OCI-LY1 (cell line): ENCODE measurements around the gene CYREN.

Source experiments
- H2AFZ ChIP-seq: fragments of 200-600 bp; sonication (generic), shearing (Covaris generic); 2 replicates; pipeline ENCODE4 v1.6.0; 2014; ENCODE audit warnings: antibody characterized with exemption, mild to moderate bottlenecking, low read length
- H3F3A ChIP-seq: fragments of 200-600 bp; sonication (generic), shearing (Covaris generic); 2 replicates; pipeline ENCODE4 v1.6.0; 2014; ENCODE audit warnings: mild to moderate bottlenecking, antibody characterized with exemption, low read length, moderate library complexity; ENCODE audit not compliant: insufficient read depth
- H3K27ac ChIP-seq: fragments of 200-600 bp; sonication (generic); 2 replicates; pipeline ENCODE4 v1.5.1; 2014; ENCODE audit warnings: low read length, mixed run types, mild to moderate bottlenecking, low read depth; ENCODE audit not compliant: poor library complexity, severe bottlenecking
- H3K27me3 ChIP-seq: fragments of 200-600 bp; sonication (generic); 2 replicates; pipeline ENCODE4 v1.6.0; 2014; ENCODE audit warnings: antibody characterized with exemption, mild to moderate bottlenecking, low read length, moderate library complexity; ENCODE audit not compliant: insufficient read depth
- H3K36me3 ChIP-seq: fragments of 200-600 bp; sonication (generic); 2 replicates; pipeline ENCODE4 v1.6.1; 2014; ENCODE audit warnings: mild to moderate bottlenecking, antibody characterized with exemption, low read length, moderate library complexity, mixed read lengths; ENCODE audit not compliant: insufficient read depth
- H3K4me1 ChIP-seq: fragments of 200-600 bp; sonication (generic); 2 replicates; pipeline ENCODE4 v1.5.1; 2014; ENCODE audit warnings: mild to moderate bottlenecking, low read length, moderate library complexity; ENCODE audit not compliant: insufficient read depth, severe bottlenecking
- H3K4me2 ChIP-seq: fragments of 200-600 bp; sonication (generic), shearing (Covaris generic); 2 replicates; pipeline ENCODE4 v1.6.1; 2014; ENCODE audit warnings: low read length
- H3K4me3 ChIP-seq: fragments of 200-600 bp; sonication (generic); 2 replicates; pipeline ENCODE4 v1.5.1; 2014; ENCODE audit warnings: low read length, low read depth, mild to moderate bottlenecking, mixed read lengths; ENCODE audit not compliant: poor library complexity, severe bottlenecking
- H3K79me2 ChIP-seq: fragments of 200-600 bp; shearing (Covaris generic); 2 replicates; pipeline ENCODE4 v1.6.1; 2016; ENCODE audit warnings: mixed run types, low read length, mixed read lengths; ENCODE audit not compliant: insufficient read depth
- H3K9ac ChIP-seq: fragments of 200-600 bp; sonication (generic), shearing (Covaris generic); 2 replicates; pipeline ENCODE4 v1.6.1; 2014; ENCODE audit warnings: mild to moderate bottlenecking, low read length, mixed read lengths
- H3K9me2 ChIP-seq: fragments of 200-600 bp; sonication (generic), shearing (Covaris generic); 2 replicates; pipeline ENCODE4 v1.6.1; 2014; ENCODE audit warnings: low read depth, mild to moderate bottlenecking, low read length, mixed read lengths
- H3K9me3 ChIP-seq: fragments of 200-600 bp; shearing (Covaris generic); 2 replicates; pipeline ENCODE4 v1.6.1; 2014; ENCODE audit warnings: low read length, mixed read lengths
- H4K20me1 ChIP-seq: fragments of 200-600 bp; sonication (generic), shearing (Covaris generic); 2 replicates; pipeline ENCODE4 v1.6.0; 2016; ENCODE audit warnings: mild to moderate bottlenecking, low read length; ENCODE audit not compliant: insufficient read depth
- EZH2 ChIP-seq: fragments of 200-600 bp; sonication (generic), shearing (Covaris generic); IDR thresholded peaks from 2 replicates; pipeline ENCODE4 v1.8.0; 2017; ENCODE audit warnings: borderline replicate concordance, mixed run types, mild to moderate bottlenecking, antibody characterized with exemption, low read length, moderate library complexity, mixed read lengths
- TF ChIP-seq, protein P1 (sequence below): fragments of 200-600 bp; sonication (generic), shearing (Covaris generic); IDR thresholded peaks from 2 replicates; pipeline ENCODE4 v1.5.1; 2017; ENCODE audit warnings: mild to moderate bottlenecking, antibody characterized with exemption, low read length, moderate library complexity, mixed read lengths

CYREN gene

DNA sequence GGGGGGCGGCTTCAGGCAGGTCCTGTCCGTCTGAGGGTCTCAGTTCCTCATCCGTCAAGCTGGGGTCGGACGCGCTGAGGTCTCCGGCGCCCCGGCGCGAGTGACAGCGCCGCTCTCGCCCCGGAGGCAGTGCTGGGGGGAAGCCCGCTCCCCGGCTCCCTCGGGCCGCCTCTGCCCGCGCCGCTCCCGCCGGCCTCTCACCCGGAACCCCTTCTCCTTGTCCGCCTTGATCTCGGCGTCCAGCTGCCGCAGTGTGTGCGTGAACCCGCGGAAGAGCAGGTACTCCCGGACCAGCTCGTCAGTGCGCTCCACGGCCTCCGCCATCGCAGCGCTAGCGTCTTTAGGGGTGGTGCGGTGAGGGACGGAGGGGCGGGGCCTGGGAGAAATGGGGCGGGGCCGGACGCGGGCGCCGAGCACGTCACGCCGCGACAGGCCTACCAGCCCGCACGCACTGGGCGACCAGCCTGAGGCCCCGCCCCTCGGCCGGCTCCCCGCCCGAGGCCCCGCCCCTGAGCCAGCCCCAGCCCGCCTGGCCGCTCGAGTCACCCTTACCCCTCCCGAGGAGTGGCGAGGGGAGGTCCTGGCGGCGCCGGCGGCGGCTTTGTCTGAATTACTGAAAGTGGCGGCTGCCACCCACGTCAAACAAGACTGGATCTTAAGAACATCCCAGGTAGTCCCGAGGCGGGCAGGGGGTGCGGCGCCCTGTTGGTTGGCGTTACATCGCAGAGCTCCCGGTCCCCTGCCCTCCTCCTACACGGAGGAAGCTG, 40.9 kb upstream of the CYREN start, which contains the start of gene WDR91:
WDR91 (minus strand) TSS at position 348 of the 767 bp plus-strand sequence; CDS start at position 324, 24 bp downstream.
- H4K20me1 ChIP-seq: no peaks in the 10 kb centered on the region

DNA sequence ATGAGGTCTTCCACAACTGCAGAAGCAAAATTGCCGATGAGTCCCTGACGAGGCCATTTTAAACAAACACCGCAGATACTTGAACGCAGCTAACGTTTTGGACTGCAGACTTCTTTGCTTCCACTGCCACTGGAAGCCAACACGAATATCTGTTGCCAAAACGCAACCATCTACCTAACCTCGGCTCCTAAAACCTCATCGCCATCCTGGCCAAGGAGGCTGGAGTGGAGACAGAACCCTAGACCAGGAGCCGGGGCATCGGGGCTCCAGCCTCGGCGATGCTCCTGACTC, 40.3 kb upstream of the CYREN start:
- peaks cover 14% of the 10 kb centered on the region; the same call in 1 of the 2 replicates for H3K36me3 ChIP-seq
- H3K79me2 ChIP-seq: no peaks in the 10 kb centered on the region
- H4K20me1 ChIP-seq: no peaks in the 10 kb centered on the region
- no peaks in the 10 kb centered on the region for H3F3A ChIP-seq
- peak overlapping the region; percentile 87 for H3K4me2 ChIP-seq
- peak overlapping the region; percentile 72 for H3K9ac ChIP-seq
- no peaks in the 10 kb centered on the region for H3K9me3 ChIP-seq
- H3K9me2 ChIP-seq: no peaks in the 10 kb centered on the region
- H3K4me3 ChIP-seq: peak overlapping the region; percentile 77
- H2AFZ ChIP-seq: no peak overlapping the region
- no peaks in the 10 kb centered on the region for H3K27me3 ChIP-seq
- peak overlapping the region; percentile 6 for H3K27ac ChIP-seq
- peaks cover 54% of the 10 kb centered on the region for H3K4me1 ChIP-seq
- TF ChIP-seq EZH2: no peak
- TF ChIP-seq, protein P1, sequence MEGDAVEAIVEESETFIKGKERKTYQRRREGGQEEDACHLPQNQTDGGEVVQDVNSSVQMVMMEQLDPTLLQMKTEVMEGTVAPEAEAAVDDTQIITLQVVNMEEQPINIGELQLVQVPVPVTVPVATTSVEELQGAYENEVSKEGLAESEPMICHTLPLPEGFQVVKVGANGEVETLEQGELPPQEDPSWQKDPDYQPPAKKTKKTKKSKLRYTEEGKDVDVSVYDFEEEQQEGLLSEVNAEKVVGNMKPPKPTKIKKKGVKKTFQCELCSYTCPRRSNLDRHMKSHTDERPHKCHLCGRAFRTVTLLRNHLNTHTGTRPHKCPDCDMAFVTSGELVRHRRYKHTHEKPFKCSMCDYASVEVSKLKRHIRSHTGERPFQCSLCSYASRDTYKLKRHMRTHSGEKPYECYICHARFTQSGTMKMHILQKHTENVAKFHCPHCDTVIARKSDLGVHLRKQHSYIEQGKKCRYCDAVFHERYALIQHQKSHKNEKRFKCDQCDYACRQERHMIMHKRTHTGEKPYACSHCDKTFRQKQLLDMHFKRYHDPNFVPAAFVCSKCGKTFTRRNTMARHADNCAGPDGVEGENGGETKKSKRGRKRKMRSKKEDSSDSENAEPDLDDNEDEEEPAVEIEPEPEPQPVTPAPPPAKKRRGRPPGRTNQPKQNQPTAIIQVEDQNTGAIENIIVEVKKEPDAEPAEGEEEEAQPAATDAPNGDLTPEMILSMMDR: no peak

More for the DNA sequence above, 40.9 kb upstream of the CYREN start, which contains the start of gene WDR91:
- no peaks in the 10 kb centered on the region for H3F3A ChIP-seq
- H3K4me2 ChIP-seq: peak within 1 kb of the TSS; percentile 93
- peak within 1 kb of the TSS; percentile 77 for H3K4me3 ChIP-seq
- no peaks in the 10 kb centered on the region for H3K27me3 ChIP-seq
- H3K27ac ChIP-seq: peak within 1 kb of the TSS; percentile 6
- TF ChIP-seq, protein P1: peak; percentile 42; the same call in 1 of the 2 replicates
- no peak for TF ChIP-seq EZH2
- peak within 1 kb of the TSS; percentile 71 for H2AFZ ChIP-seq
- no peaks in the 10 kb centered on the region for H3K9me3 ChIP-seq
- peaks cover 9% of the 10 kb centered on the region; the same call in 1 of the 2 replicates for H3K36me3 ChIP-seq
- no peaks in the 10 kb centered on the region for H3K79me2 ChIP-seq
- H3K9ac ChIP-seq: peak within 1 kb of the TSS; percentile 74
- peaks cover 48% of the 10 kb centered on the region for H3K4me1 ChIP-seq
- H3K9me2 ChIP-seq: no peaks in the 10 kb centered on the region

DNA sequence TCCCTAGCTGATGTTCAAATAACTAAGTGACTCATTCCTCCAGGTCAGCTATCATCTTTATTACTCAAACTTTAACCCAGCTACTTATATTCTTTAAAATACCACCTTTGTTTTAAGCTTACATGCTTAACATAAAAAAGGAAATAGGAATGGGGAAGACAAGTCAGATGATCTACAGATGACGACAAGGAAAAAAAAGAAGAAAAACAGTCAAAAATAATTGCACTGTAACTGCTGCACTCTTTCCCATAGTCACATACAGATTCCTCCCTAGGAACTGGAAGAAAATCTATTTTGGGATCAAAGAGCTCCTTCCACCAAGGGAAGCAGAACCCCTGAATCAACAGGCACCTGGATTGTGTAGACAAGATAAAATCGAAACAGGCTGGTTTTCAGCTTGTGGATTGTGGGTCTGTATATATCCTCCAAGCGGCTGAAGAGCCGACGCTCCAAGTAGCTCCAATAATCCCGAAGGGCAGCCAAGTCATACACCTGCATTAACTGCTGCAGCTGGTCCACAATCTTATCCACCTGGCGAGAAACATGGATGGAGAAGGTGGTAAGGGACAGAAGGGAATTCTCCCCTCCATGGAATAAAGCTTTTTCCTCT, 38.8 kb upstream of the CYREN start:
- Histone ChIP-seq H2AFZ (no peak overlapping the region), H3K79me2 (no peaks in the 10 kb centered on the region), H3K4me1 (peaks cover 62% of the 10 kb centered on the region), H3K27ac (peak overlapping the region; percentile 23), H3K36me3 (peaks cover 25% of the 10 kb centered on the region; the same call in 1 of the 2 replicates), H3F3A (no peaks in the 10 kb centered on the region), H3K27me3 (no peaks in the 10 kb centered on the region), H3K4me3 (no peak overlapping the region), H3K4me2 (peak overlapping the region; percentile 10; the same call in 1 of the 2 replicates), H3K9me2 (no peaks in the 10 kb centered on the region), H4K20me1 (no peaks in the 10 kb centered on the region), H3K9ac (no peak overlapping the region), H3K9me3 (no peaks in the 10 kb centered on the region)
- TF ChIP-seq, protein P1: no peak
- no peak for TF ChIP-seq EZH2
